NCI-H1930 (cell line): ENCODE data around the gene PRG3.
"Not testable (repeated sequence)": the region's sequence is repeated elsewhere in the genome, so short reads cannot be mapped to it uniquely, and the experiment has no call there.

Experiments
- DNase-seq, 2 experiments: peaks; one replicate each; lab custom pipeline; 2025; lab: John Stamatoyannopoulos, UW

The PRG3 gene

DNA sequence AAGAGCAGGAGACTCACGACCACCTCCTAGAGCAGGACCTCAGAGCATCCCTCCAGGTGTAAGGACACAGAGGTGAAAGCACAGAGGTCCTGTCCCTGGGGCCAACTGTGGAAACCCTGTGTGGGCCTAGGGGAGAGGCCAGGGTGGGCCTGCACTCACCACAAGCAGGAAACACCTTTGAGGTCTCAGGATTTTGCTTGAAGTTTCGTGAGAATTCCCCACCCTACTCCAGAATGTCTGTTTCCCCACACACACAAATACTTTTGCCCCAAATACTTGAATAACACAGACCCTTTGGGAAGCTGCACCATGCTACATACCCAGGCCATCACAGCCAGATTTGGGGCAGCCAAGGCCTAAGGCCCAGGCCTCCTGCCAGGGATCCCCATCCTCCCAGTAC is 27.8 kb upstream of the PRG3 start:
- no peak for DNase-seq

DNA sequence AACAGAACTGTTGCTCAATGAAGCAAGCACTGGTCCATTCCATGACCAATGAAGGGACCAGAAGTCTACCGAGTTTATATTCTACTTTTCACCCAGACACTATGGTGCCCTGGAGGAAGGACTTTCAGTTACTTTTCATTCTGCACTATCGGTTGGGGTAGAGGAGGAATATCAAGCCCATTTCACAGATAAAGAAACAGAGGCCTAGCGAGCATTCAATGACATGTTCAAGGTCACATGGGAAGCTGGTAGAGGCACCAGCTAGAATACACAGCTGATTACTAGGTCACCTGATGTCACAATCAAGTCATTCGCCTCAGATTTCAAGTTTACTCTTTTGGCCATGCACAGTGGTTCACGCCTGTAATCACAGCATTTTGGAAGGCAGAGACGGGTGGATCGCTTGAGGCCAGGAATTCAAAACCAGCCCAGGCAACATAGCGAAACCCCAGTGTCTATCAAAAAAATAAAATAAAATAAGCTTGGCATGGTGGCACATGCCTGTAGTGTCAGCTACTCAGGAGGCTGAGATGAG is 27.1 kb upstream of the PRG3 start:
- no peak for DNase-seq

DNA sequence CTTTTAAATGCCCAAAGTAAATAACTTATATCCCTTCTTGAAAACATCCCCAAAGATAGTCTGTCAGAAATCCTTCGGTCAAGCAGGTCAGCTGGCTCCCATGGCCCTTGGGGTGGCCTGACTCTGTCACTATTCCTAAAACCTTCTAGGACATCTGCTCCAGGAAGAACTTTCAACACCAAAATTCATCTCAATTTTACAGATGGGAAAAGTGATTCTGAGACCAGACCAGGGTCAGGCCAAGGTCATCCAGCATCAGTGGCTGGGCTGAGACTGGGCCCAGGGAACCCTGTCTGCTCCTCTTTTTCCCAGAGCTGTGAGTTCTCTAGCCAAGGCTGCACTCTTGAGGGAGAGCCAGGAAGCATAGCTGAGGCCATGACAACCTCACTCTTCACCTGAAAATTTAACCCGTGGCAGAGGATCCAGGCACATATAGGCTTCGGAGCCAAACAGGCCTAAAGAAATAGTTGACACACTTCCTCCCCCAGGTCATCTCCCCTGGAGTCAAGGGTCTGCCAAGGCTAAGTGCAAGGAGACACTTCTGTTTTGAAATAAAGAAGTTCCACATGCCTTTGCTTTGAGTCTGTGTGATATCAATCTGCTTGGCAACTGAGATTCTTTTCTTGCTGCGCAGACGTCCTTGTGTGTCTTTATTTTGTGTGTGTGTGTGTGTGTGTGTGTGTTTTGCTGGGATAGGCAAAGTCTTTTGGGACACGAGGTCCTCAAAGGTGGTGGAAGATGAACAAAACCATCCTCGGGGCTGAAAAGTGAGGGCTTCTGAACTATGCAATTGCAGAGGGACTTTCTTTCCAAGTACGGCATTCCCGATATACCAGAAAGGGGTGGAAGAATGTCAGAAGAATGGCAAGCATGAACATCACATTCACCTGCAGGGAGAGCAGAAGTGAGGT is 26.3 kb upstream of the PRG3 start:
- DNase-seq, result no peak

DNA sequence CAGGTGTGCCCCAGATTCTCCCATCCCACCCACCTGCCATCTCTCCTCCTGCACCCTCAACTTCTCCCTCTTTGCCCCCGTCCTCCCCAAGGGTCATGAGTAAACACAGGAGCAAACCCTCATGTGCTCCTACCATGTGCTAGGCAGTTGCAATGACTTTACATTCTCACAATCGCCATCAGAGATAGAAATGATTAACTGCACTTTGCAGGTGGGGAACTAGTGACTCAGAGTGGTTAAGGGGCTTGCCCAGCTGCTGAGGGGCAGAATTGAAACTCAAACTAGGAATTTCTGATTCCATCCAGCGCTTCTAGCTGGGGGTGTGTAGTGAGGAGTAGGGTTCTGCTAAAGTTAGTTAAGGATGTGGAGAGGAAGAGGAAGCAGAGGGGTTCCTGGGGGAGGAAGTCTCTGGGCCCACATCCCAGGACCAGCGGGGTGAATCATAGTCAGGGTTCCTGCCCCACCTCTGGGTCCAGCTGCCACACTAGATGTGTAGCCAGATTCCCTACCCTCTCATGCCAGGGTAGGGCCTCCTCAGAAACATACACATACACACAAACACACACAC is 25.5 kb upstream of the PRG3 start:
- no peak for DNase-seq

DNA sequence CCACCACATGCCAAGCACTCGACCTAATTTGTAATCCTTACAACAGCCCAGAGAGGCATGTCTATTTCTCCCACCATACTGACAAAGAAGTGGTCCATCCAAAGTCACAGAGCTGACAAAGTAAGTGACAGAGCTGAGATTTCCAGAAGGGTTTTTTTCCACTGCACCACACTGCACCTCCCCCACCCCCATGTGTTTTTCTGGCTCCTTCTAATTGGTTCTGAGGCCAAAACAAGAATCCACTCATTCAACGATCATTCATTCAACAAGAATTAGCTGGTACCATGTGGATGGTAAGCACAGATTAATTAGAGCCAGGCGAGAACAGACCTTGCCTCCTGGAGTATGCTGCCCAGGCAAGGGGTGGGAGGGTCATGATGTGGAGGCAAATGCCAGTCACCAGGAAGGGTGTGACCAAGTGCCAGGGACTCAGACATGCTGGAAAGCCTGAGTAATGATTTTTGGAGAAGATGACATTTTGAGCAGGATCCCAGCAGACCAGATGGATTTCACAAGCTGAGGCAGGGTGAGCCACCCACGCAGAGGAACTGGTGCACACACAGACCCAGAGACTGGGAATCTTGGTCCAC is 24.4 kb upstream of the PRG3 start:
- no peak for DNase-seq

DNA sequence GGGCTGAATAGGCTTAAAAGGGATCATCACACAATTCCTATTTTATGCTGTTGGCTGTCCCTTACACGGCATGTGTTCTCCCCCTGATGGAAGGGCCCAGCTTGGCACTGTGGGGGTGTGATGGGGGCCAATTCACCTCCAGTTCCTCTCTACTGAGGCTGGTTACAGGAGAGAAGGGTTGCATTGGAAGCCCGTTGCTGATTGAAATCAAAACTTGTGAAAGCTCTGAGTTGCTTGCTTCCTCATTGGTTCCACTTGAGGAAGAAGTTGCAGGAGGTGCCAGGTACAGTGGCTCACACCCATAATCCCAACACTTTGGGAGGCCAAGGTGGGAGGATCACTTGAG is 22.8 kb upstream of the PRG3 start:
- DNase-seq, result no peak

DNA sequence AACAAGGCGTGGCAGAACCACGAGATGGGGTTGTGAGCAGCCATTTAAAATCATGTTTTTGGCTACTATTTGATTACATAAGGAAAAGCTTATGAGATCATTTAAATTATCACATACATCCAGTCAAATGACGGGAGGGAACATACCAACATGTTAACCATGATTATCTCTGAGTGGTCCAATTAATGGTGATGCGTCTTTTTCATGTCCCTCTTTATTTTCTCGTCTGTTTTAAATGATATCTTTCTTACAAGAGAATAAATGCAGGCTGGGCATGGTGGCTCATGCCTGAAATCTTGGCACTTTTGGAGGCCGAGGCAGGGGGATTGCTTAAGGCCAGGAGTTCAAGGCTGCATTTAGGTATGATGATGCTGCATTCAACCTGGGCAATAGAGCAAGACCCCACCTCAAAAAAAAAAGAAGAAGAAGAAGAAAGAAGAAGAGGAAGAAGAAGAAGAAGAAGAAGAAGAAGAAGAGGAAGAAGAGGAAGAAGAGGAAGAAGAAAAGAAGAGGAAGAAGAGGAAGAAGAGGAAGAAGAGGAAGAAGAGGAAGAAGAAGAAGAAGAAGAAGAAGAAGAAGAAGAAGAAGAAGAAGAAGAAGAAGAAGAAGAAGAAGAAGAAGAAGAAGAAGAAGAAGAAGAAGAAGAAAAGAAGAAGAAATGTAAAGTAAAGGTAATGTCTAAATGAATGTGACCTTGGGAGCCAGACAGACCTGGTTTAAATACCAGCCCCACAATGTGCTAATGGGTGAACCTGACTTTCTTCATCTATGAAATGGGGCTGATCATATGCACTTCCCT is 22.3 kb upstream of the PRG3 start:
- DNase-seq, result not testable (repeated sequence)

DNA sequence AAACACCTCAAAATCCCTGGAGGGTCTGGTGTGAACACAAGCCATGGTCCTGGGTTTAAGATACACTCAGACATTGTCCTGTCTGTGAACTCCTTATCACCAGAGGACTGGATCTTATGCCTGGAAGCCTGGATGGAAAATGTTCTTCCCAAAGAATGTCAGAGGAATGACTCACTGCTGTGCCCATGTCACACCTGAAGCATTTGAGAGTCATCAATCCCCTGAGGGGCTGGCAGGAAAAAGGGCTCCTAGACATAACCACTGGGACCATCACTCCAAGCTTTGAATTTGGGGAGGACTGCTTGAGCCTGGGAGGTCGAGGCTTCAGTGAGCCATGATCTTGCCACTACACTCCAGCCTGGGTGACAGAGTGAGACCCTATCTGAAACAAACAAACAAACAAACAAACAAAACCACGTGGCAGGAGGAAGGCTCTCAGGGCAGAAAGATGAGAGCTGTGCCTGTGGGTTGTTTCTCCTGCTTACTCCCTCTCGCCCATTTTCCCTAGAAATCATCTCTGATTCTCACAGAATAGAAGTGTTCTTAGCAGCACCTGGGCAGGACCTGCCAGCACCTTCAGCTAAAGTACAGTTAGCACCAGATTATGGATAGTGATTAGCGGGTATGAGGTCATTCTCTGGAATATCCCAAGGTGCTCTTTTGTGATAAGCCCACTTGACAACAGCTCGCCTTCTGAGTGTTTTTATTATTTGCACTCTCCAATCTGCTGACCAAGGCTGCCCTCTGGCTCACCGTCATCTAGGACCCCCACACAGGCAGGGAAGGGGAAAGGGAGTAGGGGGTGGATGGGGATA is 21.4 kb upstream of the PRG3 start:
- no peak for DNase-seq

DNA sequence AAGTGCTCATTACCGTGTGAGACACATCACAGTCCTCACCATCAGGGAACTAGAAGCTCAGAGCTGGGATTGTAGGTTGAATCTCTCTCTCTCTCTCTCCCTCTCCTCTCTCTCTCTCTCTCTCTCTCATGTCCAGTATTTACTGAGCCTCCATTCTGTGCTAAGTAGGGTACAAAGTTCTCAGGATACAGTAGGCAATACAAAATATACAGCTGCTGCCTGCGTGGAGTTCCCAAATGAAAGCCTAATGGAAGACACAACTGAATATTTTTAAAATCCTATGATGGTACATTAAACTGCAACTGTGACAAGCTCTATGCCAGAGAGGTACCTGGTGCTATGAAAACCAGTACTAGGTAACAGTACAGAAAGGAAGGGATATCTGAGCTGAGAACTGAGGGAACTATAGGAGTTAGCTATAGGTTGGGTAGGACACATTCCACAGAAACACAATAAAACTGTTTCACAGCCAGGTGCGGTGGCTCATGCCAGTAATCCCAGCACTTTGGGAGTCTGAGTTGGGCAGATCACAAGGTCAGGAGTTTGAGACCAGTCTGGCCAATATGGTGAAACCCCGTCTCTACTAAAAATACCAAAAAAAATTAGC is 19.1 kb upstream of the PRG3 start:
- no peak for DNase-seq

DNA sequence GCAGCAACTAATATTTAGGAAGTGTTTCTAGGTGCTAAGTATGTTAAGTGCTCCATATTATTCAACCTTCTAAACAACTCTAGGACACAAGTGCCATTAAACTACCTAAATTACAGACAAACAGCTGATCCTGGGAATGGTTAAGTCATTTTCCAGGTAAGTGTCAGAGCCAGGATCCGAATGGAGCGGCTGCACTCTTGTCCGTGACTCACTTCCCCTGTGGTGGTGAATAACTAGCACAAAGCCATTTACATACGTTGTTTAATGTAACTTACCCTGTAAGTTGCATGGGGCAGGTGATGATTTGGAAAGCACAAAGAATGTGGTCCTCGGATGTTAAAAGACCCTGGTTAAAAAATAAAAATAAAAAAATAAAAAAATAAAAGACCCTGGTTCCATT is 18.3 kb upstream of the PRG3 start:
- DNase-seq, result no peak

DNA sequence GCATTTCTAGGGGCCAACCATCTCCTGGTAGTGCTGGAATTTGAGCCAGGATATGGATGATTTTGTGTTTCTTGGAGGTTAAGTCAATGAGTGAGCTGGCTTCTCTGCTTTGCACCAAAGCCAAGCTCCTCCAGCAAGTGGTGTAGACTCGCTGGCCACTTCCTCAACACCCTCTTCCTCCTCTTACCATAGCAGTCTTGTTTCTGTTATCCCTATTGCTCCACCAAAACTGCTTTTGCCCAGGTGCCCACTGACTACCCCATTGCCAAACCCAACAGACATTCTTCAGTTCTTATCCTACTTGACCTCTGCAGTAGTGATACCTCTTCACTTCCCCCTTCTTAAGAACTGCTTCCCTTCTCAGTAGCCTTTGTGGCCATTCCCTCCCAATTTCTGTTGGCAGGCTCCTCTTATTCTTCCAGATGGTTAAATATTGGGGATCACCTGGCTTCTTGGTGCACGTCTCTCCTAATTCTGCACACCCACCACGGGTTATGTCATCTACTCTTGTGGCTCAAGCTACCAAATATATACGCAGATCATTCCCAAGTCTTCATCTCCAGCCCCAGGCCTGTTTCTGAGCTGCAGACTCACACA is 16.5 kb upstream of the PRG3 start:
- DNase-seq, result no peak

DNA sequence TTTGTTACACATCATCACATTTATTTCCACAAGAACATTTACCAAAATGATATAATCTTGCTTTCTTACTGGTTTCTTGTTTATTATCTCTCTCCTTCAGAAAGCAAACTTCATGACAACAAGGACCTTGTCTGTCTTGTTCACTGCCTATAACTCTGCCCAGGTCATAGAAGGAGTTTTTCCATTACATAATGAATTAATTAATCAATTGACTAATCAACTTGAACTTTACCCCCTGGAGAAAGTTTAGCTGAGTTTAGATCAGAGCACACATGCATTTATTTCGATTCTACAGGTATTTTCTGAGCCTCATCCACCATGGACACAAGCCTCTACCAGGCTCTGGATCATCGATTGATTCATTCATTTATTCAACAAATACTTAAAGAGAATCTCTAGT is 15.8 kb upstream of the PRG3 start:
- no peak for DNase-seq

DNA sequence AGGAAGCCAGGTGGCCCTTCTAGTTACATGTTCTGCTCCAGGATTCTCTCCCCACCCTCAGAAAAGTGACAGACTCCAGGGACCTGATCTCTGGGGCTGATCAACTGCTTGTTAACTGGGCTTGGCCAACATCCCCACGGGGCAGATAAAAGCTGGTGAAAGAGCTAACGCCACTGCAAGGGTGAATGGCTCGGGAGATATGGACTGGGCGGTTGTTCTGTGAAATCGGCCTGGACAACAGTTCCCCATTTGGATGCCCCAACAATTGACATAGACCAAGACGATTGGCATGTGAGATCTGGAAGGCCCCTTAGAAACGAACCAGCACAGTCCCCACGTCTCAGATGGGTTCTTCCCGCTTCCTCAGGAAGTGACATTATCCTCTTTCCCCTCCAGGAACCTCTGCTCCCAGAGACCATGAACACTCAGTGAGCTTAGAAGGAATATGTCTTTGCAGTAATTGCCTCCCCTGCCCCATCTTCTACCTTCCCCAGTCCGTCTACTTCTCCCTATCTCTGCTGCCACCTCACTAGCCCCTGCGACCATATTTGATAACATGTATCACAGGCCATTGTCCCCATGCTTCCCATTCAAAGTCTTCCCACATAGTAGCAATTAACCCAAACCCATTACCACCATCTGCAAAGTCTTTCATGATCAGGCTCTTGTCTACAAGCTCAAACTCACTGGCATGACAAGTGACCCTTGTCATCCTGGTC is 15.1 kb upstream of the PRG3 start:
- no peak for DNase-seq

DNA sequence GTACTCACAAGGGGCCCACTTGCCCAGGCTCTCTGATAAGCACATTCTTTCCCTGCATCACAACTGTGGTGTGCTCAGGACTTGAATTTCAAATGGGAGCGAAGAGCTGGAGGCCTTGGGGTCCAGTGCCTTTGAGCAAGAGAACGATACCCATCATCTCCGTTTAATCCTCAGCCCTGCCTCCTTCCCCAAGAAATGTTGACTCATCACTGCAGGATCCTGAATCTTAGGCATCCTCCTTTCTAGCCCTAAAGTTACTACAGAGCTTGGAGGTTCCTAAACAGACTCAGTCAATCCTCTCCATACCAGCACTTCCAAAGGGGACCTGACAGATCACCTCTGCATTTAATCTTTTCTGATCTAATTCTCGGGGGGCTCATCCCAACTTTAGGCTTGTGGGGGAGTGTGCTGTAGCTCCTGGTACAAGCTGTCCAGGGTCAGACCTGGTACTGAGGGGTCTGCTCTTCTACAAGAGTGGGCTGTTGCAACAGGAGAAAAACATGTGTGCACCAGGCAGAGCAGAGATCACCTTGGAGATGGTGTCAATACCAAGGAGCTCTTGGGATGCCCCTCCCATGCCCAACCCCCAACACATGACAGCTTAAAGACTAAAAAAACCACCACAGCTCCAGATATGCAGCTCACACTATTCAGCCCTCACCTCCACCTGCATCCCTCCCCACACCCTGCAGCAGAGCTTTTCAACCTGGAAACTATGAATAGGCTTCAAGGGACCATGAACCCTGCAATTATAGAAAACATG is 13.4 kb upstream of the PRG3 start:
- DNase-seq, result no peak

DNA sequence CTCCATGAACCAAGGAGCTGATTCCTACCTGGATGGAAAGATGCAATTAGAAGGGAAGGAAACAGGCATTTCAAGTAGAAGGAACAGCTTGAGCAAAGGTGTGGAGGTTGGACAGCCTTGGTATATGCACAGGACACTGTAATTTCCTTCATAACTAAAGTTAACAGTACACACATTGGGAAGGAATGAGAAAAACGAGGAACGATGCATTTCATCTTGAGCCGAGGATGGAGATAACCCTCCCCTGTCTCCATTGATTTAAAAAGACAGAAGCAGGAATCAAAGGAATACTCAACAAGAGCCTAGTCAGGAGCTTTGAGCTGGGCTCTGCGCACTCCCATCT is 11.8 kb upstream of the PRG3 start:
- DNase-seq, result no peak

DNA sequence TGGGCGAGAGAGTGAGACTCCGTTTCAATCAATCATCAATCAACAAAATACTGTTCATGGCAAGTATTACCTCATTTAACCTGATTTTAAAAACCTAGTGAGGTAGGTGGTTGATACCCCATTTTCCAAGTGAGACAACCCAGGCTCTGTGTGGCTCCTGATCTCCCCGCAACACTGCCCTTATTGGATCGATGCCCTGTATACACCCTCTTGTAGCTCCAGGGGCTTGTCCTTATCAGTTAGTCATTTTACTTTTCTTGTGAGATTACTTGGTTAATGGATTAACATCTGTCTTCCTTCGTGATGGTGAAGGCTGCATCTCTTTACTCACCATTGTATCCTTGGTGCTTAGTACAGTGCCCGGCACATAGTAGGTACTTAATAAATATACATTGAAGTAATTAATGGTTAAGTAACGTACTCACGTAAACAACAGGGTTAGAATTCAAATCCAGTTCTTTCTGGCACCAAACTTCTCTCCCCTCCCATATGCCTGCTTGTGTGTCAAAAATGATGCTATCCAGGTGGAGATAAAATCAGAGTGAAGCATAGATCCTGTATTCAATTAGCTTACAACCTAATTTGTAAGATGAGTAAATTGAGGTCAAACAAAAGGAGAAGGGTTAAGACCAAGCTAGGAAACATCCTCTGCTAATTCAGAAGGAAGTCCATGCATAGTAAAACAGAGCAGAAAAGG is 11.3 kb upstream of the PRG3 start:
- DNase-seq, result no peak

DNA sequence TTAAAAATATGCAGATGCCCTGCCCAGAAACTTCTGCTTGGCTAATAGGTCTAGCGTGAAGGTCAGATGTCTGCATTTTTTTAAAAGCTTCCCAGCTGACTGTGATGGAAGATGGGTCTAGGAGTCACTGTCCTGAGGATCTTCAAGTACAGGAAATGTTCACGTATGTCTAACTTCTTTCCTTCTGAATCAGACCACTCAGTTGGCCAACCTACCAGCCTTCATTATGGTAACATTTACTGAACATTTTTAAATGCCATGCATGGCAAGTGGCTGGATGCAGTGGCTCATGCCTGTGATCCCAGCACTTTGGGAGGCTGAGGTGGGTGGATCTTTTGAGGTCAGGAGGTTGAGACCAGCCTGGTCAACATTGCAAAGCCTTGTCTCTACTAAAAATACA is 10.6 kb upstream of the PRG3 start:
- no peak for DNase-seq

DNA sequence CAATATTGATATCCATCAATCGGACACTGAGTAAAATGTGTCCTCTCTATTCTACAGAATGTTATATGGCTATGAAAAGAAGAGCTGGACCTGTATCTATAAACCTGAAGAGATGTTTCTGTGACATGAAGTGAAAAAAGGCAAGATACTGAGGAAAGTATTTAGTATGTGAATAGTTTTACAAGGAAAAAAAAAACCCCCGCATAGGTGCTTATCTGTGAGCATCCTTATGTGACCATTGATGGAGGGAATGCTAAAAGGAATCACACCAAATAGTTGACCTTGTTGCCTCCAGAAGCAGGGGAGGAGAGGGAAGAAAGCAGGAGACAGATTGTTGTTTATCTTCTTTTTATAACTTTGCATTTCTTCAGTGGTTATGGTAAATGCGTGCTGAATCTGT is 10.2 kb upstream of the PRG3 start:
- DNase-seq, result no peak

DNA sequence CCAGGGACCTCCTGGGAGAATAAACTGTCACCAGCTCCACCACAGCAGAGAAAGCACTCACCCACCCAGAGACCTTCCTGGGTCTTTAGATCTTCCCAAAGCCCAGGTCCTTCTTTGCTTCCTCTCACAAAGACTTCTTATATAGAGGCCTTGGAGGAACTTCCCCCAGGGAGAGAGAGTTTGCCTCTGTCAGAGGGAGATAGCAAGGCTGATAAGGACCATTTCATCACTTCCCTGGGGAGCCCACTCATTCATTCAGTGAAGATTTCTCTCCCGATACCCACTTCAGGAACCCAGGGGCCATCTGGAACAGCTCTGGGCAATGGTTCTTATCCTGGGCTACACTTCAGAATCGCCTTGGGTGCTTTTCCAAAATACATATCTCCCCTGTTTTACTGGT is 9.6 kb upstream of the PRG3 start, which contains the start of gene PRG2:
Gene PRG2 (minus strand): TSS at position 116 of the 400 bp plus-strand sequence. CDS start 706 bp downstream, outside the sequence.
- no peak for DNase-seq
